CD14-positive monocyte (primary cell): ENCODE results near the gene CD22. TPM values are rescaled to one million over a fixed set of nuclear protein-coding genes. Genes with fewer than 3 reads are reported as not detected.

ENCODE experiments used
- DNase-seq, 3 donors: peaks; one replicate each; pipeline ENCODE4 v3.0.0-alpha.2; 2011 to 2022
- H2AFZ ChIP-seq: 2 replicates; pipeline ENCODE4 v1.6.0; 2012; ENCODE audit warnings: mild to moderate bottlenecking, low read depth, low read length, inconsistent platforms; ENCODE audit not compliant: insufficient read depth, poor library complexity, severe bottlenecking
- H3K27ac ChIP-seq, 2 donors: 1 replicate in 1 of 2; 2 replicates in 1 of 2; pipeline ENCODE4 v1.5.1; 2012 to 2013; ENCODE audit warnings: low read length in 2 of 2, control low read depth in 1 of 2, inconsistent platforms in 1 of 2, low read depth in 1 of 2, mild to moderate bottlenecking in 1 of 2
- H3K27me3 ChIP-seq, 2 donors: one replicate each; pipeline versions ENCODE4 v1.6.0 to v1.6.1; 2011 to 2013; ENCODE audit warnings: low read length in 2 of 2; ENCODE audit not compliant: control insufficient read depth in 2 of 2, insufficient read depth in 2 of 2
- H3K36me3 ChIP-seq, 2 donors: replicated peaks in 1 of 2; 1 replicate in 1 of 2; 2 replicates in 1 of 2; pipeline versions ENCODE4 v1.5.1 to v1.6.1; 2012 to 2013; ENCODE audit warnings: low read length in 2 of 2, control low read depth in 1 of 2, inconsistent platforms in 1 of 2, mild to moderate bottlenecking in 1 of 2; ENCODE audit not compliant: insufficient read depth in 2 of 2, control insufficient read depth in 1 of 2
- H3K4me1 ChIP-seq, 2 donors: 1 replicate in 1 of 2; 2 replicates in 1 of 2; pipeline versions ENCODE4 v1.5.1 to v1.6.1; 2012 to 2013; ENCODE audit warnings: low read length in 2 of 2, control low read depth in 1 of 2, inconsistent platforms in 1 of 2, mild to moderate bottlenecking in 1 of 2, moderate library complexity in 1 of 2; ENCODE audit not compliant: insufficient read depth in 2 of 2, control insufficient read depth in 1 of 2
- H3K4me2 ChIP-seq: replicated peaks from 2 replicates; pipeline ENCODE3; 2012; ENCODE audit warnings: low read length, moderate library complexity, mild to moderate bottlenecking; ENCODE audit not compliant: poor library complexity, severe bottlenecking; ENCODE audit errors: extremely low read depth
- H3K4me3 ChIP-seq, 3 experiments: fragments of 200-600 bp in 1 of 3; sonication (generic) in 1 of 3; replicated peaks in 1 of 3; 1 replicate in 2 of 3; 2 replicates in 1 of 3; pipeline ENCODE4 v1.5.1; 2011 to 2013; ENCODE audit warnings: low read length in 3 of 3, mild to moderate bottlenecking in 3 of 3, control low read depth in 2 of 3, low read depth in 2 of 3, inconsistent platforms in 1 of 3, moderate library complexity in 1 of 3
- H3K79me2 ChIP-seq: 2 replicates; pipeline ENCODE4 v1.6.0; 2012; ENCODE audit warnings: mild to moderate bottlenecking, control low read depth, inconsistent platforms, low read length, moderate library complexity; ENCODE audit not compliant: insufficient read depth
- H3K9ac ChIP-seq: 2 replicates; pipeline ENCODE4 v1.6.0; 2017; ENCODE audit warnings: low read length, mild to moderate bottlenecking; ENCODE audit not compliant: insufficient read depth, poor library complexity, severe bottlenecking
- H3K9me3 ChIP-seq, 2 donors: replicated peaks in 1 of 2; 1 replicate in 1 of 2; 2 replicates in 1 of 2; pipeline versions ENCODE4 v1.5.1 to v1.6.1; 2012 to 2013; ENCODE audit warnings: low read length in 2 of 2, control low read depth in 1 of 2; ENCODE audit not compliant: control insufficient read depth in 1 of 2, insufficient read depth in 1 of 2
- H4K20me1 ChIP-seq: 2 replicates; pipeline ENCODE4 v1.6.0; 2012; ENCODE audit warnings: mild to moderate bottlenecking, low read length, control low read depth, moderate library complexity; ENCODE audit not compliant: insufficient read depth
- H3K27ac Mint-ChIP-seq, 7 donors: one replicate each; pipeline ENCODE4 v1.8.0; 2020; ENCODE audit warnings: mild to moderate bottlenecking in 7 of 7, mixed read lengths in 7 of 7, moderate library complexity in 6 of 7, inconsistent platforms in 2 of 7
- H3K27me3 Mint-ChIP-seq, 3 donors: one replicate each; pipeline ENCODE4 v1.8.0; 2021 to 2022; ENCODE audit warnings: low read depth in 3 of 3, mild to moderate bottlenecking in 3 of 3, mixed read lengths in 3 of 3, moderate library complexity in 3 of 3, inconsistent platforms in 1 of 3
- H3K36me3 Mint-ChIP-seq, 2 donors: one replicate each; pipeline ENCODE4 v1.8.0; 2020; ENCODE audit warnings: mixed read lengths in 2 of 2, inconsistent platforms in 1 of 2, mild to moderate bottlenecking in 1 of 2
- H3K4me1 Mint-ChIP-seq: one replicate; pipeline ENCODE4 v1.8.0; 2020; ENCODE audit warnings: mild to moderate bottlenecking, mixed read lengths
- H3K4me3 Mint-ChIP-seq, 2 donors: one replicate each; pipeline ENCODE4 v1.8.0; 2020; ENCODE audit warnings: mild to moderate bottlenecking in 2 of 2, mixed read lengths in 2 of 2, moderate library complexity in 1 of 2
- H3K9me3 Mint-ChIP-seq, 7 donors: one replicate each; pipeline ENCODE4 v1.8.0; 2020 to 2022; ENCODE audit warnings: mixed read lengths in 7 of 7, mild to moderate bottlenecking in 6 of 7, moderate library complexity in 6 of 7, inconsistent platforms in 2 of 7
- WGBS: methylation state at CpG from one replicate; pipeline ENCODE4 v1.1.5; 2013; ENCODE audit warnings: missing lambda C conversion rate; ENCODE audit not compliant: insufficient coverage; 5-methylcytosine and 5-hydroxymethylcytosine counted together
- intact Hi-C, 2 donors: fragments of 100-400 bp; cut with micrococcal nuclease; formaldehyde crosslinking; loops; one replicate each; pipeline versions ENCODE4 v1.15.0 to v1.15.1; 2023
- polyA plus RNA-seq, 3 donors: library from polyadenylated mRNA; depleted of rRNA in 1 of 3; unstranded in 2 of 3; stranded (reverse) in 1 of 3; fragments of 300-500 nt in 2 of 3; fragments of >200 nt in 1 of 3; fragmentation: Illumina TruSeq in 2 of 3; gene quantifications; 1 replicate in 2 of 3; 2 replicates in 1 of 3; pipeline ENCODE4 v1.2.3, GENCODE V29; 2012 to 2021
- TF ChIP-seq, protein P1 (sequence below): fragments of 200-600 bp; IDR thresholded peaks from one replicate; pipeline ENCODE4 v1.8.0; 2022; ENCODE audit warnings: antibody characterized with exemption, mild to moderate bottlenecking

Gene CD22
- polyA plus RNA-seq, 3 donors, result 0.24 to 4.8 (median 0.88) TPM

- H3K4me3 Mint-ChIP-seq, result no peak overlapping the region
- H3K9ac ChIP-seq, result no peak overlapping the region
- H3K27ac Mint-ChIP-seq, result no peak overlapping the region
Measured at GRCh38 chr19:35311901-35312665, 16.9 kb upstream of the CD22 start.

GRCh38 chr19:35313587-35313986 is 15.4 kb upstream of the CD22 start:
- no peaks in the 10 kb centered on the region for H3K27me3 ChIP-seq
- no peak for DNase-seq
- peaks cover 23% of the 10 kb centered on the region for H3K4me1 Mint-ChIP-seq
- peaks cover 0 to 11% of the 10 kb centered on the region in 2 donors for H3K36me3 Mint-ChIP-seq
- no peak overlapping the region for H3K27ac Mint-ChIP-seq
- H3K9me3 Mint-ChIP-seq, result no peaks in the 10 kb centered on the region
- no peak overlapping the region for H3K4me2 ChIP-seq
- TF ChIP-seq, protein P1, sequence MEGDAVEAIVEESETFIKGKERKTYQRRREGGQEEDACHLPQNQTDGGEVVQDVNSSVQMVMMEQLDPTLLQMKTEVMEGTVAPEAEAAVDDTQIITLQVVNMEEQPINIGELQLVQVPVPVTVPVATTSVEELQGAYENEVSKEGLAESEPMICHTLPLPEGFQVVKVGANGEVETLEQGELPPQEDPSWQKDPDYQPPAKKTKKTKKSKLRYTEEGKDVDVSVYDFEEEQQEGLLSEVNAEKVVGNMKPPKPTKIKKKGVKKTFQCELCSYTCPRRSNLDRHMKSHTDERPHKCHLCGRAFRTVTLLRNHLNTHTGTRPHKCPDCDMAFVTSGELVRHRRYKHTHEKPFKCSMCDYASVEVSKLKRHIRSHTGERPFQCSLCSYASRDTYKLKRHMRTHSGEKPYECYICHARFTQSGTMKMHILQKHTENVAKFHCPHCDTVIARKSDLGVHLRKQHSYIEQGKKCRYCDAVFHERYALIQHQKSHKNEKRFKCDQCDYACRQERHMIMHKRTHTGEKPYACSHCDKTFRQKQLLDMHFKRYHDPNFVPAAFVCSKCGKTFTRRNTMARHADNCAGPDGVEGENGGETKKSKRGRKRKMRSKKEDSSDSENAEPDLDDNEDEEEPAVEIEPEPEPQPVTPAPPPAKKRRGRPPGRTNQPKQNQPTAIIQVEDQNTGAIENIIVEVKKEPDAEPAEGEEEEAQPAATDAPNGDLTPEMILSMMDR, result no peak
- H3K27ac ChIP-seq, result no peak overlapping the region
- H3K4me3 Mint-ChIP-seq, result no peak overlapping the region
- H3K27me3 Mint-ChIP-seq, result peaks cover 0 to 2% (median 1%) of the 10 kb centered on the region in 3 donors
- H3K4me3 ChIP-seq, result no peak overlapping the region
- 22% methylated on average over 7 of the region's 7 CpGs for WGBS
- no peaks in the 10 kb centered on the region for H3K79me2 ChIP-seq
- intact Hi-C loops, result no loop called here
- H3K4me1 ChIP-seq, result peaks cover 18 to 24% of the 10 kb centered on the region in 2 donors
- no peaks in the 10 kb centered on the region for H3K9me3 ChIP-seq
- no peak overlapping the region for H2AFZ ChIP-seq
- no peak overlapping the region for H3K9ac ChIP-seq
- no peaks in the 10 kb centered on the region for H4K20me1 ChIP-seq
- H3K36me3 ChIP-seq, result no peaks in the 10 kb centered on the region

More at GRCh38 chr19:35311901-35312665, 16.9 kb upstream of the CD22 start:
- Histone ChIP-seq H2AFZ (no peak overlapping the region), H3K9me3 (no peaks in the 10 kb centered on the region), H3K36me3 (no peaks in the 10 kb centered on the region), H3K27me3 (no peaks in the 10 kb centered on the region), H4K20me1 (no peaks in the 10 kb centered on the region), H3K79me2 (no peaks in the 10 kb centered on the region), H3K4me3 (no peak overlapping the region), H3K4me1 (peaks cover 3 to 8% of the 10 kb centered on the region in 2 donors), H3K4me2 (no peak overlapping the region), H3K27ac (no peak overlapping the region)
- TF ChIP-seq, protein P1, result no peak
- Mint-ChIP-seq H3K9me3 (no peaks in the 10 kb centered on the region), H3K36me3 (peaks cover 0 to 6% of the 10 kb centered on the region in 2 donors), H3K4me1 (peaks cover 17% of the 10 kb centered on the region), H3K27me3 (peaks cover 1 to 3% (median 2%) of the 10 kb centered on the region in 3 donors)
- DNase-seq, result no peak
- 96% methylated on average over 17 of the region's 21 CpGs for WGBS
- intact Hi-C loops, result no loop called here
